ENCODE results near the gene ATF2. TPM values are rescaled to one million over a fixed set of nuclear protein-coding genes. Genes with fewer than 3 reads are reported as not detected.

Gene ATF2
- total and polyA plus RNA-seq, 2 of the 8 experiments (the other 6 are each of a cell fraction or from before 2014, with no cell fraction given): 31.2 to 46.5 TPM

GRCh38 chr2:175143191-175143590, 24.8 kb downstream of the ATF2 start:
- no peak overlapping the region for H3K4me3 ChIP-seq (ENCODE audit: extremely low read depth in 1 of 4, insufficient read depth in 2 of 4, low read depth in 3 of 4, low read length in 4 of 4)
- H2AFZ ChIP-seq (ENCODE audit: low read length): no peak overlapping the region
- ChIA-PET POLR2A (ENCODE audit: partially characterized antibody) (no interaction called here), CTCF (ENCODE audit: partially characterized antibody) (no interaction called here)
- H4K20me1 ChIP-seq (replicated peaks in 1 of 2; ENCODE audit: control insufficient read depth in 1 of 2, insufficient read depth in 2 of 2, low read length in 2 of 2): peaks cover 5 to 6% of the 10 kb centered on the region in 2 experiments
- H3K4me2 ChIP-seq (ENCODE audit: insufficient read depth in 1 of 2, low read depth in 2 of 2, low read length in 2 of 2): no peak overlapping the region
- TF ChIP-seq POLR2A (IDR thresholded peaks at IDR 0.05; ENCODE audit: control extremely low read depth in 1 of 2, low read depth in 2 of 2, low read length in 2 of 2) (no peak), SRF (IDR thresholded peaks at IDR 0.05; ENCODE audit: low read depth, low read length) (no peak), YY1 (IDR thresholded peaks at IDR 0.05; ENCODE audit: low read depth, low read length) (no peak), CHD2 (IDR thresholded peaks at IDR 0.05; ENCODE audit: low read length) (no peak), GTF2F1 (IDR thresholded peaks at IDR 0.05; ENCODE audit: borderline replicate concordance, low read depth, low read length) (no peak), SUZ12 (IDR thresholded peaks at IDR 0.05; ENCODE audit: low read length) (no peak), JUND (IDR thresholded peaks at IDR 0.05; ENCODE audit: low read length) (no peak), TEAD4 (IDR thresholded peaks at IDR 0.05; ENCODE audit: low read depth, low read length) (no peak), CTBP2 (IDR thresholded peaks at IDR 0.05; ENCODE audit: borderline replicate concordance, insufficient read depth, insufficient read length, low read length) (no peak), SIRT6 (IDR thresholded peaks at IDR 0.05; ENCODE audit: low read length) (no peak)
- H2BK5ac ChIP-seq (ENCODE audit: low read depth, low read length): no peak overlapping the region
- H3K23me2 ChIP-seq (ENCODE audit: low read depth, low read length): no peaks in the 10 kb centered on the region; the same call in 1 of the 2 replicates
- H3K27ac ChIP-seq (ENCODE audit: low read depth, low read length): no peak overlapping the region
- DNase-seq (ENCODE audit: low read depth in 1 of 2, low spot score in 2 of 2): no peak
- H3K56ac ChIP-seq (replicated peaks; ENCODE audit: insufficient read length, low read depth, low read length): no peak overlapping the region
- no peaks in the 10 kb centered on the region for H3K9me3 ChIP-seq (ENCODE audit: insufficient read depth in 2 of 2, low read depth in 1 of 2, low read length in 1 of 2)
- H4K8ac ChIP-seq (ENCODE audit: extremely low read depth, insufficient read depth, low read length): no peak overlapping the region
- no peak overlapping the region for H4K5ac ChIP-seq (ENCODE audit: insufficient read length, low read depth, low read length)
- H3K27me3 ChIP-seq (replicated peaks in 1 of 4; ENCODE audit: control insufficient read depth in 3 of 4, extremely low read depth in 1 of 4, insufficient read depth in 3 of 4, low read length in 3 of 4): no peaks in the 10 kb centered on the region
- H3K18ac ChIP-seq (ENCODE audit: extremely low read depth, low read length): no peak overlapping the region
- WGBS, 2 experiments (ENCODE audit: extremely low coverage in 1 of 2, insufficient coverage in 1 of 2, insufficient read length in 1 of 2, insufficient replicate concordance in 2 of 2, low coverage in 1 of 2, low lambda C conversion rate in 2 of 2, missing lambda C conversion rate in 1 of 2): 90% methylated on average over 1 of the region's 1 CpG; no CpG with 5 or more reads in 1 of the 2 experiments
- H2BK15ac ChIP-seq (ENCODE audit: low read length): no peak overlapping the region
- H2BK12ac ChIP-seq (ENCODE audit: low read depth, low read length): no peak overlapping the region
- peaks cover 0 to 5% (median 0%) of the 10 kb centered on the region in 4 experiments; a peak in 3 of 8 replicates for H3K36me3 ChIP-seq (ENCODE audit: control insufficient read depth in 2 of 4, insufficient read depth in 4 of 4, low read length in 3 of 4)
- H3K14ac ChIP-seq (ENCODE audit: insufficient read length): no peak overlapping the region
- H2BK120ac ChIP-seq (replicated peaks; ENCODE audit: low read depth, low read length): no peak overlapping the region
- no peak for FAIRE-seq
- no peaks in the 10 kb centered on the region for H3K79me1 ChIP-seq (ENCODE audit: low read depth, low read length)
- peaks cover 0 to 86% of the 10 kb centered on the region in 2 experiments; a peak in 2 of 4 replicates for H3K79me2 ChIP-seq (ENCODE audit: control insufficient read depth in 1 of 2, insufficient read depth in 2 of 2, low read length in 2 of 2)
- no peak overlapping the region for H3K23ac ChIP-seq (ENCODE audit: insufficient read length)
- no peak overlapping the region for H3K9ac ChIP-seq (replicated peaks in 1 of 4; ENCODE audit: extremely low read depth in 1 of 4, low read depth in 3 of 4, low read length in 3 of 4)
- H3K4me1 ChIP-seq (replicated peaks in 1 of 4; ENCODE audit: control insufficient read depth in 3 of 4, insufficient read depth in 4 of 4, low read length in 3 of 4): no peaks in the 10 kb centered on the region
- H4K91ac ChIP-seq (replicated peaks; ENCODE audit: insufficient read length, low read length): no peak overlapping the region
- H2AK5ac ChIP-seq (ENCODE audit: low read depth, low read length): no peak overlapping the region
- H2BK20ac ChIP-seq (ENCODE audit: low read length): no peak overlapping the region
- no peak overlapping the region for H3K4ac ChIP-seq (replicated peaks; ENCODE audit: insufficient read length, low read depth, low read length)
